ENCODE results near the gene MEF2A.

Gene MEF2A

DNA sequence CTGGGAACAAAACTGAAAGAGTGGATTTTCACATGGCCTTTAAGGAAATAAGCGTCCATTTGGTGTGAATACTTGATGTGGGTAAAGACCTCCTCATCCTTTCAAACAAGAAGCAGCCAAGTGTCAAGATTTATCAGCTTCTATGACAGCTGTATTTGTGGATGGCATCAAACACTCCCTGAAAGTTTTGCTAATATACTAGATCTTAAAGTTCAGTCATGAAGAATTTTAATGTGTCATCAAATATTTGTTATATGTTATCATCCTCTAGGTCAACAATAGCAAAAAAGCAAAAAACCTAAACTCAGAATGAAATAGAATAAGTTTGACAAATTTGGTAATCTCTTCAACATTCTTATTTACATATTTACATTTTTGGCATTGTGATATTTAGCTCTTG lies 196.5 kb downstream of the MEF2A start:
- CTCF ChIA-PET, result interaction anchor here (0.6 to 2.6 kb wide), 3 partner anchors 8 to 905 kb away, joined by 3 to 8 read pairs (median 3); no protein-coding TSS in a partner anchor
- no peak for DNase-seq (ENCODE audit: low read depth, low spot score)
- no peak overlapping the region for H3K4me3 ChIP-seq (ENCODE audit: low read depth, low read length)
- POLR2A ChIA-PET, result no interaction called here
- TF ChIP-seq, protein P1, sequence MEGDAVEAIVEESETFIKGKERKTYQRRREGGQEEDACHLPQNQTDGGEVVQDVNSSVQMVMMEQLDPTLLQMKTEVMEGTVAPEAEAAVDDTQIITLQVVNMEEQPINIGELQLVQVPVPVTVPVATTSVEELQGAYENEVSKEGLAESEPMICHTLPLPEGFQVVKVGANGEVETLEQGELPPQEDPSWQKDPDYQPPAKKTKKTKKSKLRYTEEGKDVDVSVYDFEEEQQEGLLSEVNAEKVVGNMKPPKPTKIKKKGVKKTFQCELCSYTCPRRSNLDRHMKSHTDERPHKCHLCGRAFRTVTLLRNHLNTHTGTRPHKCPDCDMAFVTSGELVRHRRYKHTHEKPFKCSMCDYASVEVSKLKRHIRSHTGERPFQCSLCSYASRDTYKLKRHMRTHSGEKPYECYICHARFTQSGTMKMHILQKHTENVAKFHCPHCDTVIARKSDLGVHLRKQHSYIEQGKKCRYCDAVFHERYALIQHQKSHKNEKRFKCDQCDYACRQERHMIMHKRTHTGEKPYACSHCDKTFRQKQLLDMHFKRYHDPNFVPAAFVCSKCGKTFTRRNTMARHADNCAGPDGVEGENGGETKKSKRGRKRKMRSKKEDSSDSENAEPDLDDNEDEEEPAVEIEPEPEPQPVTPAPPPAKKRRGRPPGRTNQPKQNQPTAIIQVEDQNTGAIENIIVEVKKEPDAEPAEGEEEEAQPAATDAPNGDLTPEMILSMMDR (IDR thresholded peaks at IDR 0.05; ENCODE audit: insufficient read depth, low read length, missing control alignments), result no peak

DNA sequence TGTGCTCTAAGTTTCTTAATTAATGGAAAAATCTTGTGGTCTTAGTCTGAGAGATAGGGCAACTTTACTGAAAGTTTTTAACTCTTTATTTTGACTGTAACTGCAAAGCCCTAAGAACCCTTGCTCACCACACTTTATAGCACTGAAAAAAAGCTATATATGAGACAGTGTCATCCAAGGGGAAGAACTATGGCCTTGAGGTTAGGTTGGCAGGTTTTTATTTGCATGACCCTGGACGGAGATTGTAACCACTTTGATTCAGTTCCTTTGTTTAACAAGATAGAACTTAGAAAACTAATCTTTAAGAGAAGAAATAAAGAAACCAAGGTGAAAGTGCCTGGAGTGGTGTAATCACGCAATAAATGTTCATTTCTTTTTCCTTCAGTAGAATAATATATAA lies 198.0 kb downstream of the MEF2A start:
- DNase-seq (ENCODE audit: low read depth, low spot score), result no peak
- ChIA-PET CTCF (interaction anchor here (1.4 to 2.6 kb wide), 2 partner anchors 8 to 9 kb away, joined by 6 to 8 read pairs; no protein-coding TSS in a partner anchor), POLR2A (no interaction called here)
- TF ChIP-seq, protein P1 (IDR thresholded peaks at IDR 0.05; ENCODE audit: insufficient read depth, low read length, missing control alignments), result no peak
- H3K4me3 ChIP-seq (ENCODE audit: low read depth, low read length), result no peak overlapping the region

DNA sequence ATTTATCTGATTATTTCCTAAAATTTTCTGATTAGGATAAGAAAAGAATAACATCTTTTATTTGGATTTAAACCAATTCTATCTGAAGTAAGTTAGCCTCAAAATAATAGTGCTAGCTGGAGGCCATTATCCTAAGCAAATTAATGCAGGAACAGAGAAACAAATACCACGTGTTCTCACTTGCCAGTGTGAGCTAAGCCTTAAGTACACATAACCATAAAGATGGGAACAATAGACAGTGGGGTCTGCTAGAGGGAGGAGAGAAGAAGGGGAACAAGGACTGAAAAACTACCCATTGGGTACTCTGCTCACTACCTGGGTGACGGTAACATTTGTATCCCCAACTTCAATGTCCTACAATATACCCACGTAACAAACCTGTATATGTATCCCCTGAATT lies 198.7 kb downstream of the MEF2A start:
- TF ChIP-seq, protein P1 (IDR thresholded peaks at IDR 0.05; ENCODE audit: insufficient read depth, low read length, missing control alignments), result no peak

More for the DNA sequence above, 198.7 kb downstream of the MEF2A start:
- CTCF ChIA-PET, result interaction anchor here (1.4 to 2.6 kb wide), 2 partner anchors 8 to 10 kb away, joined by 6 to 8 read pairs; no protein-coding TSS in a partner anchor
- POLR2A ChIA-PET, result no interaction called here
- H3K4me3 ChIP-seq (ENCODE audit: low read depth, low read length), result no peak overlapping the region
- DNase-seq (ENCODE audit: low read depth, low spot score), result no peak
